ENCODE measurements around the gene ZBTB34.

The ZBTB34 gene

GRCh38 chr9:126904586-126904985, 44.1 kb downstream of the ZBTB34 start:
- no peak overlapping the region for H3K9ac ChIP-seq (ENCODE audit: low read depth, low read length)
- H3K4me1 ChIP-seq (ENCODE audit: insufficient read depth, low read length) = no peaks in the 10 kb centered on the region
- H3K36me3 ChIP-seq (ENCODE audit: insufficient read depth, low read length) = no peaks in the 10 kb centered on the region
- H3K9me3 ChIP-seq (ENCODE audit: control insufficient read depth, insufficient read depth, low read length) = no peaks in the 10 kb centered on the region

- Histone ChIP-seq H3K9me3 (ENCODE audit: control insufficient read depth, insufficient read depth, low read length) (no peaks in the 10 kb centered on the region), H3K9ac (ENCODE audit: low read depth, low read length) (no peak overlapping the region), H3K4me1 (ENCODE audit: insufficient read depth, low read length) (no peaks in the 10 kb centered on the region), H3K36me3 (ENCODE audit: insufficient read depth, low read length) (no peaks in the 10 kb centered on the region)
These were observed 45.7 kb downstream of the ZBTB34 start for GRCh38 chr9:126906091-126906490.

GRCh38 chr9:126907058-126907457, 46.6 kb downstream of the ZBTB34 start:
- H3K9me3 ChIP-seq (ENCODE audit: control insufficient read depth, insufficient read depth, low read length) = no peaks in the 10 kb centered on the region
- H3K9ac ChIP-seq (ENCODE audit: low read depth, low read length) = no peak overlapping the region
- H3K4me1 ChIP-seq (ENCODE audit: insufficient read depth, low read length) = no peaks in the 10 kb centered on the region
- no peaks in the 10 kb centered on the region for H3K36me3 ChIP-seq (ENCODE audit: insufficient read depth, low read length)

GRCh38 chr9:126914458-126915280, 54.2 kb downstream of the ZBTB34 start, which contains the start of gene RALGPS1:
RALGPS1 (plus strand) TSS chr9:126914782; CDS start chr9:126962290, 47,508 bp downstream.
- Histone ChIP-seq H3K36me3 (ENCODE audit: insufficient read depth, low read length) (no peaks in the 10 kb centered on the region), H3K9me3 (ENCODE audit: control insufficient read depth, insufficient read depth, low read length) (no peaks in the 10 kb centered on the region), H3K9ac (ENCODE audit: low read depth, low read length) (peak within 1 kb of the TSS; percentile 78), H3K4me1 (ENCODE audit: insufficient read depth, low read length) (no peaks in the 10 kb centered on the region)

- H3K9ac ChIP-seq (ENCODE audit: low read depth, low read length) = peak overlapping the region; percentile 47; the same call in 1 of the 2 replicates
- H3K36me3 ChIP-seq (ENCODE audit: insufficient read depth, low read length) = no peaks in the 10 kb centered on the region
- no peaks in the 10 kb centered on the region for H3K9me3 ChIP-seq (ENCODE audit: control insufficient read depth, insufficient read depth, low read length)
- H3K4me1 ChIP-seq (ENCODE audit: insufficient read depth, low read length) = no peaks in the 10 kb centered on the region
These were observed 54.9 kb downstream of the ZBTB34 start for GRCh38 chr9:126915281-126915816.

GRCh38 chr9:126915846-126916543, 55.6 kb downstream of the ZBTB34 start:
- Histone ChIP-seq H3K9me3 (ENCODE audit: control insufficient read depth, insufficient read depth, low read length) (no peaks in the 10 kb centered on the region), H3K4me1 (ENCODE audit: insufficient read depth, low read length) (no peaks in the 10 kb centered on the region), H3K36me3 (ENCODE audit: insufficient read depth, low read length) (no peaks in the 10 kb centered on the region), H3K9ac (ENCODE audit: low read depth, low read length) (peak overlapping the region; percentile 47; the same call in 1 of the 2 replicates)

- no peaks in the 10 kb centered on the region for H3K36me3 ChIP-seq (ENCODE audit: insufficient read depth, low read length)
- H3K9ac ChIP-seq (ENCODE audit: low read depth, low read length) = no peak overlapping the region
- H3K9me3 ChIP-seq (ENCODE audit: control insufficient read depth, insufficient read depth, low read length) = no peaks in the 10 kb centered on the region
- no peaks in the 10 kb centered on the region for H3K4me1 ChIP-seq (ENCODE audit: insufficient read depth, low read length)
These were observed 56.5 kb downstream of the ZBTB34 start for GRCh38 chr9:126916909-126917308.

- H3K36me3 ChIP-seq (ENCODE audit: insufficient read depth, low read length) = no peaks in the 10 kb centered on the region
- no peak overlapping the region for H3K9ac ChIP-seq (ENCODE audit: low read depth, low read length)
- H3K9me3 ChIP-seq (ENCODE audit: control insufficient read depth, insufficient read depth, low read length) = no peaks in the 10 kb centered on the region
- no peaks in the 10 kb centered on the region for H3K4me1 ChIP-seq (ENCODE audit: insufficient read depth, low read length)
These were observed 58.8 kb downstream of the ZBTB34 start for GRCh38 chr9:126919193-126919592.

GRCh38 chr9:126925876-126926275, 65.4 kb downstream of the ZBTB34 start:
- H3K4me1 ChIP-seq (ENCODE audit: insufficient read depth, low read length) = no peaks in the 10 kb centered on the region
- no peaks in the 10 kb centered on the region for H3K9me3 ChIP-seq (ENCODE audit: control insufficient read depth, insufficient read depth, low read length)
- H3K9ac ChIP-seq (ENCODE audit: low read depth, low read length) = no peak overlapping the region
- H3K36me3 ChIP-seq (ENCODE audit: insufficient read depth, low read length) = no peaks in the 10 kb centered on the region

GRCh38 chr9:126926364-126926763, 65.9 kb downstream of the ZBTB34 start:
- H3K4me1 ChIP-seq (ENCODE audit: insufficient read depth, low read length) = no peaks in the 10 kb centered on the region
- no peak overlapping the region for H3K9ac ChIP-seq (ENCODE audit: low read depth, low read length)
- H3K9me3 ChIP-seq (ENCODE audit: control insufficient read depth, insufficient read depth, low read length) = no peaks in the 10 kb centered on the region

GRCh38 chr9:126927419-126927818, 67.0 kb downstream of the ZBTB34 start:
- Histone ChIP-seq H3K36me3 (ENCODE audit: insufficient read depth, low read length) (no peaks in the 10 kb centered on the region), H3K9me3 (ENCODE audit: control insufficient read depth, insufficient read depth, low read length) (no peaks in the 10 kb centered on the region), H3K9ac (ENCODE audit: low read depth, low read length) (no peak overlapping the region), H3K4me1 (ENCODE audit: insufficient read depth, low read length) (no peaks in the 10 kb centered on the region)

More at GRCh38 chr9:126926364-126926763, 65.9 kb downstream of the ZBTB34 start:
- no peaks in the 10 kb centered on the region for H3K36me3 ChIP-seq (ENCODE audit: insufficient read depth, low read length)

GRCh38 chr9:126932871-126933321, 72.5 kb downstream of the ZBTB34 start:
- Histone ChIP-seq H3K4me1 (ENCODE audit: insufficient read depth, low read length) (no peaks in the 10 kb centered on the region; the same call in 1 of the 2 replicates), H3K9me3 (ENCODE audit: control insufficient read depth, insufficient read depth, low read length) (no peaks in the 10 kb centered on the region), H3K9ac (ENCODE audit: low read depth, low read length) (no peak overlapping the region), H3K36me3 (ENCODE audit: insufficient read depth, low read length) (no peaks in the 10 kb centered on the region)

GRCh38 chr9:126933334-126933980, 73.0 kb downstream of the ZBTB34 start:
- no peak overlapping the region for H3K9ac ChIP-seq (ENCODE audit: low read depth, low read length)
- H3K36me3 ChIP-seq (ENCODE audit: insufficient read depth, low read length) = no peaks in the 10 kb centered on the region
- H3K9me3 ChIP-seq (ENCODE audit: control insufficient read depth, insufficient read depth, low read length) = no peaks in the 10 kb centered on the region
- H3K4me1 ChIP-seq (ENCODE audit: insufficient read depth, low read length) = peaks cover 3% of the 10 kb centered on the region

GRCh38 chr9:126934441-126934840, 74.0 kb downstream of the ZBTB34 start:
- Histone ChIP-seq H3K9me3 (ENCODE audit: control insufficient read depth, insufficient read depth, low read length) (no peaks in the 10 kb centered on the region), H3K9ac (ENCODE audit: low read depth, low read length) (no peak overlapping the region), H3K4me1 (ENCODE audit: insufficient read depth, low read length) (peaks cover 8% of the 10 kb centered on the region), H3K36me3 (ENCODE audit: insufficient read depth, low read length) (no peaks in the 10 kb centered on the region)

Data from ES-I3 (cell line).